ENCODE measurements around the gene RIC3. TPM values are rescaled to one million over a fixed set of nuclear protein-coding genes. Genes with fewer than 3 reads are reported as not detected.

Gene RIC3
- total RNA-seq, 1 donor, result not detected

GRCh38 chr11:8056810-8057463 lies 111.9 kb downstream of the RIC3 start:
- DNase-seq (ENCODE audit: low read depth), result peak; percentile 95
- H3K4me3 ChIP-seq (ENCODE audit: low read depth, low read length), result no peak overlapping the region
- TF ChIP-seq, protein P1, sequence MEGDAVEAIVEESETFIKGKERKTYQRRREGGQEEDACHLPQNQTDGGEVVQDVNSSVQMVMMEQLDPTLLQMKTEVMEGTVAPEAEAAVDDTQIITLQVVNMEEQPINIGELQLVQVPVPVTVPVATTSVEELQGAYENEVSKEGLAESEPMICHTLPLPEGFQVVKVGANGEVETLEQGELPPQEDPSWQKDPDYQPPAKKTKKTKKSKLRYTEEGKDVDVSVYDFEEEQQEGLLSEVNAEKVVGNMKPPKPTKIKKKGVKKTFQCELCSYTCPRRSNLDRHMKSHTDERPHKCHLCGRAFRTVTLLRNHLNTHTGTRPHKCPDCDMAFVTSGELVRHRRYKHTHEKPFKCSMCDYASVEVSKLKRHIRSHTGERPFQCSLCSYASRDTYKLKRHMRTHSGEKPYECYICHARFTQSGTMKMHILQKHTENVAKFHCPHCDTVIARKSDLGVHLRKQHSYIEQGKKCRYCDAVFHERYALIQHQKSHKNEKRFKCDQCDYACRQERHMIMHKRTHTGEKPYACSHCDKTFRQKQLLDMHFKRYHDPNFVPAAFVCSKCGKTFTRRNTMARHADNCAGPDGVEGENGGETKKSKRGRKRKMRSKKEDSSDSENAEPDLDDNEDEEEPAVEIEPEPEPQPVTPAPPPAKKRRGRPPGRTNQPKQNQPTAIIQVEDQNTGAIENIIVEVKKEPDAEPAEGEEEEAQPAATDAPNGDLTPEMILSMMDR (IDR thresholded peaks at IDR 0.05; ENCODE audit: insufficient read depth, low read depth, low read length), result no peak

Other genes starting within 250 kb of the RIC3 start
- gene OR10A6, start 237.8 kb downstream of the RIC3 start, total RNA-seq, result under 0.01 TPM in 1 of 2 replicates, not detected in the other
- under 0.01 TPM in 1 of 2 replicates, not detected in the other for gene OR10A3, start 227.3 kb downstream of the RIC3 start, total RNA-seq
- gene NLRP10, start 203.6 kb downstream of the RIC3 start, total RNA-seq, result 3.9 and 9.1 TPM in 2 replicates
- gene EIF3F, start 181.7 kb downstream of the RIC3 start, total RNA-seq, result 182 and 216 TPM in 2 replicates
- 1.9 and 5.2 TPM in 2 replicates for gene TUB, start 87.8 kb downstream of the RIC3 start, total RNA-seq
- not detected in 2 replicates for gene LMO1, start 94.9 kb upstream of the RIC3 start, total RNA-seq

All from fibroblast of villous mesenchyme (primary cell).